Measurements from ENCODE around the gene GFPT2.

DNA sequence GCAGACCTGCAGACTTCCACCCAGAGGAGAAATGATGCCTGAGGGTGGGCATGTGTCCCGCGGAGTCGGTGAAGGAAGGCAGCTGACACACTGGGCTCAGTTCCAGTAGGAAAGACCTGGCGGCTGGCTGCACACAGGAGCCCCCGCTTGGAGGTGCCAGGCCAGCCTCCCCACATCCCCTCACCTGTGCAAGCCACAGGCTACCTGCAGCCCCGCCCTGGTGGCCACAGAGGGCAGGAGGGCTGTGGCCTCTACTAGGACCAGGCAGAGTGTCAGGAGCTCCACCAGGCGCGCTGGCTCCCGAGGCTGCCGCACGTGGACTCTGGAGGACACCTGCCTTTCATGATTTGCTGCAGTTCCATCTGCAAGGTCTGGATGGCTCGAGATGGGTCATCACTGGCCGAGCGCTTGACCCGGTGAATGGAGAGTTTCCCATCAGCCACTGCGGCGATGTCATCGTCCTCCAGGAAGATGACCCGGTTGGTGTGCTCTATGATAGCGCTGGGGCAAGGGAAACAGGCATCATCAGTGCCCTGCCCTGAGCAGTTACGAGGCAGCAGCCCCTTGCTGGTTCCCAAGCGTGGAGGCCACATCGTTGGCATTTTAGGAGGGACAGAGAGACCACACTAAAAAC is 34.6 kb downstream of the GFPT2 start:
- TF ChIP-seq, protein P1, sequence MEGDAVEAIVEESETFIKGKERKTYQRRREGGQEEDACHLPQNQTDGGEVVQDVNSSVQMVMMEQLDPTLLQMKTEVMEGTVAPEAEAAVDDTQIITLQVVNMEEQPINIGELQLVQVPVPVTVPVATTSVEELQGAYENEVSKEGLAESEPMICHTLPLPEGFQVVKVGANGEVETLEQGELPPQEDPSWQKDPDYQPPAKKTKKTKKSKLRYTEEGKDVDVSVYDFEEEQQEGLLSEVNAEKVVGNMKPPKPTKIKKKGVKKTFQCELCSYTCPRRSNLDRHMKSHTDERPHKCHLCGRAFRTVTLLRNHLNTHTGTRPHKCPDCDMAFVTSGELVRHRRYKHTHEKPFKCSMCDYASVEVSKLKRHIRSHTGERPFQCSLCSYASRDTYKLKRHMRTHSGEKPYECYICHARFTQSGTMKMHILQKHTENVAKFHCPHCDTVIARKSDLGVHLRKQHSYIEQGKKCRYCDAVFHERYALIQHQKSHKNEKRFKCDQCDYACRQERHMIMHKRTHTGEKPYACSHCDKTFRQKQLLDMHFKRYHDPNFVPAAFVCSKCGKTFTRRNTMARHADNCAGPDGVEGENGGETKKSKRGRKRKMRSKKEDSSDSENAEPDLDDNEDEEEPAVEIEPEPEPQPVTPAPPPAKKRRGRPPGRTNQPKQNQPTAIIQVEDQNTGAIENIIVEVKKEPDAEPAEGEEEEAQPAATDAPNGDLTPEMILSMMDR (IDR thresholded peaks at IDR 0.05; ENCODE audit: low read depth, low read length): no peak
- TF ChIP-seq POLR2A (IDR thresholded peaks at IDR 0.05; ENCODE audit: extremely low read depth, insufficient read length): no peak
- TF ChIP-seq, protein P2, sequence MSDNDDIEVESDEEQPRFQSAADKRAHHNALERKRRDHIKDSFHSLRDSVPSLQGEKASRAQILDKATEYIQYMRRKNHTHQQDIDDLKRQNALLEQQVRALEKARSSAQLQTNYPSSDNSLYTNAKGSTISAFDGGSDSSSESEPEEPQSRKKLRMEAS (IDR thresholded peaks at IDR 0.05; ENCODE audit: low read depth, low read length): no peak
